GM12873 (cell line): Measurements from ENCODE around the gene ANXA2.

Experiments used
- TF ChIP-seq, protein P1 (sequence below): IDR thresholded peaks from 2 replicates; pipeline ENCODE4 v1.5.1; 2012; ENCODE audit warnings: low read depth, mild to moderate bottlenecking, moderate library complexity, low read length, control low read depth; ENCODE audit not compliant: insufficient read depth; ENCODE audit errors: missing control alignments

ANXA2 gene

DNA sequence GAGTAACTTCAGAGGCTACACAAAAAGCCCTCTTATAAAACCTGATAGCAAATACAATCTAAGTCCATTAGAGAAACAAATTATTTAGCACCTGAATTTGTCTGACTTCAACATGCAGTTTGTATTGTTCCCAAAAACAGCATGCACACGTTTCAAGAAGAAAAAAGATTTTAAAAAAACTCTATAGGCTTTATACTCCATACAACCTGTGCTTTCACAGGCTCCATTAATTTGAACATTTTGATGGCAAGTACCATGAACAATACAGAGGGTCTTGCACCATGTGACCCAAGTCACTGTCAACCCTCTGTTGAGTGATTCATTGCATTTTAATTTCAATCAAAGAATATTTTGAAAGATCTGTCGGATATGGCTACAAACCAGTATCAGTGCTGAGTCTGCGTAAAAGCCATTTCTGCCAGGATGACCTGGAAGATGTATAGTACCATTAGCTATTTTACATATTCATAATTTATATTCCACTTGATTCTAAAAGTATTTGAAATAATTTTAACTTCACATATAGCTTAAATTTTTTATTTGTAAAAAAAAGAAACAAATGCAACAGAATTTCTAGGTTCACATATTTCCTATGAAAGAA lies 13.2 kb downstream of the ANXA2 start:
- TF ChIP-seq, protein P1, sequence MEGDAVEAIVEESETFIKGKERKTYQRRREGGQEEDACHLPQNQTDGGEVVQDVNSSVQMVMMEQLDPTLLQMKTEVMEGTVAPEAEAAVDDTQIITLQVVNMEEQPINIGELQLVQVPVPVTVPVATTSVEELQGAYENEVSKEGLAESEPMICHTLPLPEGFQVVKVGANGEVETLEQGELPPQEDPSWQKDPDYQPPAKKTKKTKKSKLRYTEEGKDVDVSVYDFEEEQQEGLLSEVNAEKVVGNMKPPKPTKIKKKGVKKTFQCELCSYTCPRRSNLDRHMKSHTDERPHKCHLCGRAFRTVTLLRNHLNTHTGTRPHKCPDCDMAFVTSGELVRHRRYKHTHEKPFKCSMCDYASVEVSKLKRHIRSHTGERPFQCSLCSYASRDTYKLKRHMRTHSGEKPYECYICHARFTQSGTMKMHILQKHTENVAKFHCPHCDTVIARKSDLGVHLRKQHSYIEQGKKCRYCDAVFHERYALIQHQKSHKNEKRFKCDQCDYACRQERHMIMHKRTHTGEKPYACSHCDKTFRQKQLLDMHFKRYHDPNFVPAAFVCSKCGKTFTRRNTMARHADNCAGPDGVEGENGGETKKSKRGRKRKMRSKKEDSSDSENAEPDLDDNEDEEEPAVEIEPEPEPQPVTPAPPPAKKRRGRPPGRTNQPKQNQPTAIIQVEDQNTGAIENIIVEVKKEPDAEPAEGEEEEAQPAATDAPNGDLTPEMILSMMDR, result no peak

DNA sequence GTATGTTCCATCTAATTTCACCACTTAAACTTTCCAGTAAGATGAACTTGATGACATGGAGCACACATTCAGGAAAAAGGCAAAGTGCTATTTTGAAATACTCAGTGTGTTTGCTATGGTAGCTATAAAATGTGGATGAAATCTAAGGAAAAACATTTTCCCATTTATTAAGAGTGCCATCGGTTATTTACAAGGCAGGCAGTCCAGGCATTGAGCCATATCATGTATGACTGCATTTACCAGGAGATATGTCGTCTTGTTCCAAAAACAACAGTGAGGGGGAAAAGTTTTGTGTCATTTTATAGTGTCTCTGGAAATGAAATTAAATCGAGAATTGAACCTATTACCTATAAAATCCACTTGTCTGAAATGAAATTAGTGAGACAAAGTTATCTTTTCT lies 13.7 kb downstream of the ANXA2 start:
- TF ChIP-seq, protein P1, result no peak

DNA sequence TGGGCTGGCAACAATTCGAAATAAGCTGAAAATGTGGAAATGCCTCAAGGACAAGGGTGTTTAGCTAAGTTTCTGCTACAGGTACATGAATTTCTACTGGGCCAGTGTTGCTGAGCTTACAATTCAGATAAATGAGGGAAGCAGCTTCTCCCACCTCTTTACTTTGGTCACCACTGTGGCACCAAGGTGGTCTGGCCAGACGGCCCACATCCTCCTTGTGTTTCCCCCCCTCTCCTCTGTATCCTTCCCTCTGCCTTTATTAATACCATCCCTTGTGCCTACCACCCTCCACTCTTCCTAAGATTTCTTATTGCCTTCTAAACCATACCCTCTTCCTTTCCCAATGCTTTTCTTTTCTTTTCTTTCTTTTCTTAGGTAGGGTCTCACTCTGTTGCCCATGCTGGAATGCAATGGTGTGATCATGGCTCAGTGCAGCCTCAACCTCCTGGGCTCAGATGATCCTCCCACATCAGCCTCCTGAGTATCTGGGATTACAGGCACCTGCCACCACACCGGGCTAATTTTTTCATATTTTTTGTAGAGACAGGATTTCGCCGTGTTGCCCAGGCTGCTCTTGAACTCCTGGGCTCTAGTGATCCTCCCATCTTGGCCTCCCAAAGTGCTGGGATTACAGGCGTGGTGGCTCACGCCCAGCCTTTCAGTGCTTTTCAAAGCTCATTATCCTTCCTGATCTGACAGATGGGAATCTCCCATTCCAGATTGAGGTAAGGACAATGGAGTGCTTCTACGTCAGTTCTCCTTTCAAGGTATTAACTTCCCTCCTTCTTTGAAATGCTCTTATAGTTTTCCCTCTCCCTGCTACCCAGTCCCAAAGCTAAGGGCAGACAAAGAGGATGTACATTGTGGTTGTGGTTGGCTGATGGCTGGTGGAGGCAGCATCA lies 14.8 kb downstream of the ANXA2 start:
- TF ChIP-seq, protein P1, result no peak

DNA sequence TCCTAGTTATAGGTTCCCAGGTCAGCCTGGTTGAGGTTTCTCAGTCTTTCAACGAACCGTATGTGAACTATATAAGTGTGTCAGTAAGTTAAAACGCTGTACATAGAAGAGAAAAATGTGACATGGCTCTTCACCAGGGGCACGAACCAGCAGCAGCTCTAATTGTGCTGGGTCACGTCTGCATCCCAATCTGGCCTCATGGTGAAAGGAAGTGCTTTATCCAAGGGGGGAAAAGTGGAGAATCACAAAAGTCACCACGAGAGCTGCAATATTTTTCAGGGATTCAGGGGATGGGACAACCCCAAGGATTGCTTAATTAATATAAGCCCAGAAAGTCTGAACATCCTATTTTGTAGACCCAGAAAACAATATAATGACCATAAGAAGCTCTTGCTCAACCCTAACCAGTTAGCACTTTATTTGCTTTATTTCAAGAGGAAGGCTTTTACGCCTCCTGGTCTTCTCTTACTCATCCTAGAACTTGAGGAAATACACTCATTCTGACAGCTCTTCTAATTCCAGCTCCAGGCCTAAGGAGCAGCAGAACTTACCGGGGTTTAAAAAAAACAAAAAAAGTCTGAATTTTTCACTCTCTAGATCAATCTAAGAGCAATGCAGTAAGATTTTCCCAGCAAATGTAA lies 16.5 kb downstream of the ANXA2 start:
- TF ChIP-seq, protein P1, result no peak

DNA sequence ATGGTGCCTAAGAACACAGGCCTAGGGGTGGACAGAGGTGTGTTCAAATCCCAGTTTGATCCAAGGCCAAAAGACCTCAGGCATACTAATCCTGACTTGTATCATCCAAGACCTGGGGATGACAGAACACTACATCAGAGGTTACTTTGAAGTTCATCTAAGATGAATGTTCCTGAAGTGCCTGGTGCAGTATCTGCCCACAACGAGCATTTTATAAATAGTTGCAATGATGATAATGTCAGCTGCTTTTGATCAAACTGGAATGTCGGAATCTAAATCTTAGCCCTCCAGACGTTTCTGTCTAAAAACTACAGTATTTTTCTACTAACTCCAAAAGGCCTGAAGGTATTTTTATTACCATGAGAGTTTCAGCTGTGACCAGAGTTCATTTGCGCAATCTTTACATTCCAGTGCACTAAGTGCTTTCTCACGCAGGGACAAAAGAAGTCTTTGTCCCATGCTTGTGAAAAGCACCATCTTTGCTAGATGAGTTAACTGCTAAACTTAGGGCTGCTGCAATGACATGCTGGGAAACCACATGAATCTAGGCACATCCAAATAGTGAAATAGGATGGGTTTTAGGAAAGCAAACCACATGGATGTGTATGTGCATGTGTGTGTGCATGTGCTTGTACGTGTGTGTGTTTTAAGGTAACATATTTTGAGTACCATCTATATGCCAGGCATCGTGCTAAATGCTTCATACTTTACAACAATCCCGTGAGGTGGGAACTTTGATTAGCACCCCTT lies 18.1 kb downstream of the ANXA2 start:
- TF ChIP-seq, protein P1, result no peak

DNA sequence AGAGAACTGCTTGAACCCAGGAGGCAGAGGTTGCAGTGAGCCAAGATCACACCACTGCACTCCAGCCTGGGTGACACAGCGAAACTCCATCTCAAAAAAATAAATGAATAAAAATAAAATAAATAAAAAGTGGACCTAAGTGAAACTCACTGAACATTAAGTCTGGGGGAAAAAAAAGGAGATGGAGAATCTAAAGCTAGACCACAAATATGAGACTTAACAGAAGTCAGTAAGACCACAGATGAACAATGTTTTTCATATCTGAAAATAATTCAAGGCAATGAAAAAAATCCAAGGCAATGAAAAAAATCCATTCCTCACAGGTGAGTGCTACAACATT lies 18.6 kb downstream of the ANXA2 start:
- TF ChIP-seq, protein P1, result no peak
